ENCODE data around the gene RC3H2.
"Not testable (repeated sequence)": the region's sequence is repeated elsewhere in the genome, so short reads cannot be mapped to it uniquely, and the experiment has no call there.

RC3H2 gene

GRCh38 chr9:122918310-122918709, 13.2 kb upstream of the RC3H2 start:
- Histone ChIP-seq H3K9ac (ENCODE audit: low read length) (no peak overlapping the region), H3K27me3 (ENCODE audit: control insufficient read depth, insufficient read depth, low read length) (no peaks in the 10 kb centered on the region), H3K36me3 (ENCODE audit: control insufficient read depth, insufficient read depth, low read length) (peaks cover 19% of the 10 kb centered on the region), H3K4me3 (ENCODE audit: low read depth, low read length) (no peak overlapping the region), H3K4me1 (ENCODE audit: control insufficient read depth, insufficient read depth, low read length) (peaks cover 8% of the 10 kb centered on the region; the same call in 1 of the 2 replicates), H3K9me3 (ENCODE audit: control insufficient read depth, insufficient read depth, low read depth, low read length) (no peaks in the 10 kb centered on the region), H3K27ac (ENCODE audit: low read depth, low read length) (no peak overlapping the region)

- peak within 1 kb of the TSS; percentile 67 for H3K27ac ChIP-seq (ENCODE audit: low read depth, low read length)
- H3K4me1 ChIP-seq (ENCODE audit: control insufficient read depth, insufficient read depth, low read length): peaks cover 4% of the 10 kb centered on the region; the same call in 1 of the 2 replicates
- peak within 1 kb of the TSS; percentile 88 for H3K9ac ChIP-seq (ENCODE audit: low read length)
- peak within 1 kb of the TSS; percentile 73 for H3K4me3 ChIP-seq (ENCODE audit: low read depth, low read length)
- no peaks in the 10 kb centered on the region for H3K9me3 ChIP-seq (ENCODE audit: control insufficient read depth, insufficient read depth, low read depth, low read length)
- H3K27me3 ChIP-seq (ENCODE audit: control insufficient read depth, insufficient read depth, low read length): no peaks in the 10 kb centered on the region
- peaks cover 22% of the 10 kb centered on the region for H3K36me3 ChIP-seq (ENCODE audit: control insufficient read depth, insufficient read depth, low read length)
Observed at GRCh38 chr9:122912964-122913673, 8.0 kb upstream of the RC3H2 start, which contains the start of gene ZBTB6. TSS of gene ZBTB6 (minus strand) at chr9:122913323. CDS start at chr9:122912072, 1,251 bp downstream.

- no peaks in the 10 kb centered on the region for H3K9me3 ChIP-seq (ENCODE audit: control insufficient read depth, insufficient read depth, low read depth, low read length)
- peaks cover 22% of the 10 kb centered on the region for H3K36me3 ChIP-seq (ENCODE audit: control insufficient read depth, insufficient read depth, low read length)
- H3K27ac ChIP-seq (ENCODE audit: low read depth, low read length): peak overlapping the region; percentile 67
- peak overlapping the region; percentile 88 for H3K9ac ChIP-seq (ENCODE audit: low read length)
- peak overlapping the region; percentile 73 for H3K4me3 ChIP-seq (ENCODE audit: low read depth, low read length)
- no peaks in the 10 kb centered on the region for H3K27me3 ChIP-seq (ENCODE audit: control insufficient read depth, insufficient read depth, low read length)
- peaks cover 4% of the 10 kb centered on the region; the same call in 1 of the 2 replicates for H3K4me1 ChIP-seq (ENCODE audit: control insufficient read depth, insufficient read depth, low read length)
Observed at GRCh38 chr9:122912671-122912963, 7.5 kb upstream of the RC3H2 start.

GRCh38 chr9:122906122-122906521, 963 bp upstream of the RC3H2 start:
- not testable (repeated sequence) for H3K9me3 ChIP-seq (ENCODE audit: control insufficient read depth, insufficient read depth, low read depth, low read length); H3K9ac ChIP-seq (ENCODE audit: low read length); H3K27me3 ChIP-seq (ENCODE audit: control insufficient read depth, insufficient read depth, low read length); H3K27ac ChIP-seq (ENCODE audit: low read depth, low read length); H3K4me3 ChIP-seq (ENCODE audit: low read depth, low read length)
- Histone ChIP-seq H3K4me1 (ENCODE audit: control insufficient read depth, insufficient read depth, low read length) (peaks cover 11% of the 10 kb centered on the region; the same call in 1 of the 2 replicates), H3K36me3 (ENCODE audit: control insufficient read depth, insufficient read depth, low read length) (peaks cover 13% of the 10 kb centered on the region)

GRCh38 chr9:122904466-122904822, 715 bp downstream of the RC3H2 start:
- peak overlapping the region; percentile 75 for H3K4me3 ChIP-seq (ENCODE audit: low read depth, low read length)
- no peaks in the 10 kb centered on the region for H3K27me3 ChIP-seq (ENCODE audit: control insufficient read depth, insufficient read depth, low read length)
- peak overlapping the region; percentile 89 for H3K27ac ChIP-seq (ENCODE audit: low read depth, low read length)
- peak overlapping the region; percentile 88 for H3K9ac ChIP-seq (ENCODE audit: low read length)
- H3K4me1 ChIP-seq (ENCODE audit: control insufficient read depth, insufficient read depth, low read length): peaks cover 11% of the 10 kb centered on the region; the same call in 1 of the 2 replicates
- no peaks in the 10 kb centered on the region for H3K9me3 ChIP-seq (ENCODE audit: control insufficient read depth, insufficient read depth, low read depth, low read length)
- no peaks in the 10 kb centered on the region for H3K36me3 ChIP-seq (ENCODE audit: control insufficient read depth, insufficient read depth, low read length)

- H3K36me3 ChIP-seq (ENCODE audit: control insufficient read depth, insufficient read depth, low read length): peaks cover 17% of the 10 kb centered on the region
- no peak overlapping the region for H3K4me3 ChIP-seq (ENCODE audit: low read depth, low read length)
- H3K9me3 ChIP-seq (ENCODE audit: control insufficient read depth, insufficient read depth, low read depth, low read length): no peaks in the 10 kb centered on the region
- no peak overlapping the region for H3K9ac ChIP-seq (ENCODE audit: low read length)
- no peaks in the 10 kb centered on the region for H3K27me3 ChIP-seq (ENCODE audit: control insufficient read depth, insufficient read depth, low read length)
- H3K27ac ChIP-seq (ENCODE audit: low read depth, low read length): no peak overlapping the region
- peaks cover 11% of the 10 kb centered on the region; the same call in 1 of the 2 replicates for H3K4me1 ChIP-seq (ENCODE audit: control insufficient read depth, insufficient read depth, low read length)
Observed at GRCh38 chr9:122900791-122901190, 4.4 kb downstream of the RC3H2 start.

GRCh38 chr9:122897969-122898368, 7.2 kb downstream of the RC3H2 start:
- Histone ChIP-seq H3K36me3 (ENCODE audit: control insufficient read depth, insufficient read depth, low read length) (peaks cover 41% of the 10 kb centered on the region), H3K9ac (ENCODE audit: low read length) (no peak overlapping the region), H3K4me3 (ENCODE audit: low read depth, low read length) (no peak overlapping the region), H3K27me3 (ENCODE audit: control insufficient read depth, insufficient read depth, low read length) (no peaks in the 10 kb centered on the region), H3K27ac (ENCODE audit: low read depth, low read length) (no peak overlapping the region), H3K9me3 (ENCODE audit: control insufficient read depth, insufficient read depth, low read depth, low read length) (no peaks in the 10 kb centered on the region), H3K4me1 (ENCODE audit: control insufficient read depth, insufficient read depth, low read length) (0 out of 2 replicates have a peak, but pooled peaks cover under 1% of the 10 kb centered on the region)

- no peaks in the 10 kb centered on the region for H3K9me3 ChIP-seq (ENCODE audit: control insufficient read depth, insufficient read depth, low read depth, low read length)
- H3K27ac ChIP-seq (ENCODE audit: low read depth, low read length): no peak overlapping the region
- peaks cover 85% of the 10 kb centered on the region for H3K36me3 ChIP-seq (ENCODE audit: control insufficient read depth, insufficient read depth, low read length)
- H3K9ac ChIP-seq (ENCODE audit: low read length): no peak overlapping the region
- no peak overlapping the region for H3K4me3 ChIP-seq (ENCODE audit: low read depth, low read length)
- H3K27me3 ChIP-seq (ENCODE audit: control insufficient read depth, insufficient read depth, low read length): no peaks in the 10 kb centered on the region
- H3K4me1 ChIP-seq (ENCODE audit: control insufficient read depth, insufficient read depth, low read length): no peaks in the 10 kb centered on the region
Observed at GRCh38 chr9:122888480-122888879, 16.7 kb downstream of the RC3H2 start.

GRCh38 chr9:122883125-122883524, 22.0 kb downstream of the RC3H2 start:
- Histone ChIP-seq H3K4me1 (ENCODE audit: control insufficient read depth, insufficient read depth, low read length) (no peaks in the 10 kb centered on the region), H3K9me3 (ENCODE audit: control insufficient read depth, insufficient read depth, low read depth, low read length) (no peaks in the 10 kb centered on the region), H3K36me3 (ENCODE audit: control insufficient read depth, insufficient read depth, low read length) (peaks cover 89% of the 10 kb centered on the region), H3K9ac (ENCODE audit: low read length) (no peak overlapping the region), H3K27me3 (ENCODE audit: control insufficient read depth, insufficient read depth, low read length) (no peaks in the 10 kb centered on the region), H3K27ac (ENCODE audit: low read depth, low read length) (no peak overlapping the region), H3K4me3 (ENCODE audit: low read depth, low read length) (no peak overlapping the region)

GRCh38 chr9:122879443-122879842, 25.7 kb downstream of the RC3H2 start:
- Histone ChIP-seq H3K4me3 (ENCODE audit: low read depth, low read length) (no peak overlapping the region), H3K27me3 (ENCODE audit: control insufficient read depth, insufficient read depth, low read length) (no peaks in the 10 kb centered on the region), H3K27ac (ENCODE audit: low read depth, low read length) (no peak overlapping the region), H3K36me3 (ENCODE audit: control insufficient read depth, insufficient read depth, low read length) (peaks cover 94% of the 10 kb centered on the region), H3K9ac (ENCODE audit: low read length) (no peak overlapping the region), H3K9me3 (ENCODE audit: control insufficient read depth, insufficient read depth, low read depth, low read length) (no peaks in the 10 kb centered on the region), H3K4me1 (ENCODE audit: control insufficient read depth, insufficient read depth, low read length) (no peaks in the 10 kb centered on the region)

GRCh38 chr9:122875523-122875922, 29.6 kb downstream of the RC3H2 start:
- Histone ChIP-seq H3K9ac (ENCODE audit: low read length) (no peak overlapping the region), H3K27me3 (ENCODE audit: control insufficient read depth, insufficient read depth, low read length) (no peaks in the 10 kb centered on the region), H3K27ac (ENCODE audit: low read depth, low read length) (no peak overlapping the region), H3K4me3 (ENCODE audit: low read depth, low read length) (no peak overlapping the region), H3K36me3 (ENCODE audit: control insufficient read depth, insufficient read depth, low read length) (peaks cover 89% of the 10 kb centered on the region), H3K4me1 (ENCODE audit: control insufficient read depth, insufficient read depth, low read length) (no peaks in the 10 kb centered on the region), H3K9me3 (ENCODE audit: control insufficient read depth, insufficient read depth, low read depth, low read length) (no peaks in the 10 kb centered on the region)

Data from HUES6 (cell line).